ENCODE results near the gene SPATS1. TPM values are rescaled to one million over a fixed set of nuclear protein-coding genes. Genes with fewer than 3 reads are reported as not detected.
A peak's percentile ranks its signal among the peaks of the same experiment; 100 is the strongest.

Gene SPATS1
- total RNA-seq, 3 donors from 2014 or later (not counting 1 experiment from before 2014, with no cell fraction given), result not detected

DNA sequence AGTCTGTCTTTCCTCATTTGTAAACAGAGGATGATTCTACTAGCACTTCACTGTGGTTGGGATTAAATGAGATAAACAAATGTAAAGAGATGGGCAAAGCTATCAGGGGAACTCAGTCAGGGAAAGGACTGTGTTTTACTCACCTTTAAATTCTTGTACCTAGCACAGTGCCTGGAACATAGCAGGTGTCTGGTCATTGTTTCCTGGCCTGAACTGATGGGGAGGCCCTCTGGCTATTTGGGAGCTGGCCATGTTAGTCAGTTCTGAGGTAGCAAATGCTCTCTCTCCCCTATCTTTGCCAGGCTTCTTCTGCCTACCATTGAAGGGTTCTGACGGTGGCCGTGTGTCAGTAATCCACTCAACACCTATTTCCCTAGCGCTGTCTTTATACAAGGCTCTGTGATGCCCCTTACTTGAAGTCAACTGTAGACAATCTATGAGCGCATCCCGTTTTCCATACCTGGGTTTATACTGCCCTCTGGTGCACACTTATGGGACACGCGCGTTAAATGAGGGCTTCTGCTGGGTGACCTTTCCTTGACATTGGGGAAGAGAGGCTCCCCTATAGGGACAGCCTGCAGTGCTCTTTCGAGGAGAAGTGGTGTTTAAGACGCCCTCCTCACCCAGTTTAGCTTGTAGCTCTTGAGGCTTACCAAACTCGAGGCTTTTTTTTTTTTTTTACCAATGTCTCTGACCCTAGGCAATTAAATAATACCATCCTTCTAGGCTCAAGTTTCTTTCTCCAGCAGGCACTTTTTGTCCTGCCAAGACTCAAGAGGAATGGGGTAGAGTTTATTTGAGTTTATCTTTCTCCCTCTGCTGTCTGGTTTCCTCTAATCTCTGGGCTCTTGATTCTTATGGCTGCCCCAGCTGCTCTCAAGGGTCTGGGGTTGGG is 4.0 kb upstream of the SPATS1 start:
- ATAC-seq, result peak; percentile 77 to 91 (median 91)
- no peaks in the 10 kb centered on the region for H3K36me3 Mint-ChIP-seq

DNA sequence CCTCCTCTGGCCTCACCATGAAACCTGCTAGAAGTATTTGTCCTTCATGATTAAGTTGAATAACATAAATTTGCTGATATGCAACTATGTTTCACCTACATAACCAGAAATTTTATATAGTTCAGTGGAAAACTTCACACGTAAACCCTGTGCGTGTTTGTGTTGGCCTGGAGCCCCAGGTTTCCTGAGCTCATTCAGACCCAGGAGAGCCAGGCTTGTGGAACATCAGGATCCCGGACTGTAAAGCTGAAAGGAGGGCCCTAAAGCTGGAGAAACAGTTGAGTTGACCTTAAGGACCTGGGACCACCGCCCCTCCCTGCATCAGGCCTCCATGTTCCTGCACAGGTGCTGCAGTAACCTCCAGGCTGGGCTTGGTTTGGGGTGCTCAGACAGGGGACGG is 3.1 kb upstream of the SPATS1 start:
- no peaks in the 10 kb centered on the region for H3K9me3 ChIP-seq (ENCODE audit: control insufficient read depth, insufficient read depth, low read length)
- TF ChIP-seq, protein P1, sequence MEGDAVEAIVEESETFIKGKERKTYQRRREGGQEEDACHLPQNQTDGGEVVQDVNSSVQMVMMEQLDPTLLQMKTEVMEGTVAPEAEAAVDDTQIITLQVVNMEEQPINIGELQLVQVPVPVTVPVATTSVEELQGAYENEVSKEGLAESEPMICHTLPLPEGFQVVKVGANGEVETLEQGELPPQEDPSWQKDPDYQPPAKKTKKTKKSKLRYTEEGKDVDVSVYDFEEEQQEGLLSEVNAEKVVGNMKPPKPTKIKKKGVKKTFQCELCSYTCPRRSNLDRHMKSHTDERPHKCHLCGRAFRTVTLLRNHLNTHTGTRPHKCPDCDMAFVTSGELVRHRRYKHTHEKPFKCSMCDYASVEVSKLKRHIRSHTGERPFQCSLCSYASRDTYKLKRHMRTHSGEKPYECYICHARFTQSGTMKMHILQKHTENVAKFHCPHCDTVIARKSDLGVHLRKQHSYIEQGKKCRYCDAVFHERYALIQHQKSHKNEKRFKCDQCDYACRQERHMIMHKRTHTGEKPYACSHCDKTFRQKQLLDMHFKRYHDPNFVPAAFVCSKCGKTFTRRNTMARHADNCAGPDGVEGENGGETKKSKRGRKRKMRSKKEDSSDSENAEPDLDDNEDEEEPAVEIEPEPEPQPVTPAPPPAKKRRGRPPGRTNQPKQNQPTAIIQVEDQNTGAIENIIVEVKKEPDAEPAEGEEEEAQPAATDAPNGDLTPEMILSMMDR (IDR thresholded peaks at IDR 0.05), result no peak
- WGBS (ENCODE audit: insufficient coverage), result 85% methylated on average over 5 of the region's 5 CpGs
- DNase-seq, result no peak
- H3K4me3 ChIP-seq (ENCODE audit: low read length), result no peak overlapping the region
- Mint-ChIP-seq H3K9me3 (no peaks in the 10 kb centered on the region), H3K27ac (no peak overlapping the region), H3K4me1 (no peaks in the 10 kb centered on the region), H3K27me3 (ENCODE audit: low read depth in 2 of 2) (peaks cover 27 to 29% of the 10 kb centered on the region in 2 donors), H3K4me3 (no peak overlapping the region), H3K36me3 (no peaks in the 10 kb centered on the region)
- H3K27me3 ChIP-seq (ENCODE audit: control insufficient read depth, insufficient read depth, low read length), result peaks cover 5% of the 10 kb centered on the region
- no peaks in the 10 kb centered on the region for H3K4me1 ChIP-seq (ENCODE audit: control insufficient read depth, insufficient read depth, low read length)
- H3K36me3 ChIP-seq (ENCODE audit: control insufficient read depth, insufficient read depth, low read length), result no peaks in the 10 kb centered on the region
- no peak for ATAC-seq
- intact Hi-C loops (cut with micrococcal nuclease), result loop anchor here (2.0 kb wide), 1 partner anchor 70 kb away; no protein-coding TSS in a partner anchor
- no peak overlapping the region for H3K27ac ChIP-seq (ENCODE audit: low read length)

More for the DNA sequence above, 4.0 kb upstream of the SPATS1 start:
- Mint-ChIP-seq H3K27me3 (ENCODE audit: low read depth in 2 of 2) (peaks cover 21 to 25% of the 10 kb centered on the region in 2 donors), H3K9me3 (no peaks in the 10 kb centered on the region), H3K4me1 (no peaks in the 10 kb centered on the region), H3K4me3 (no peak overlapping the region), H3K27ac (no peak overlapping the region)
- no peak overlapping the region for H3K4me3 ChIP-seq (ENCODE audit: low read length)
- no peaks in the 10 kb centered on the region for H3K36me3 ChIP-seq (ENCODE audit: control insufficient read depth, insufficient read depth, low read length)
- TF ChIP-seq, protein P1 (IDR thresholded peaks at IDR 0.05), result peak; percentile 61
- no peaks in the 10 kb centered on the region for H3K9me3 ChIP-seq (ENCODE audit: control insufficient read depth, insufficient read depth, low read length)
- WGBS (ENCODE audit: insufficient coverage), result 4% methylated on average over 11 of the region's 11 CpGs
- H3K4me1 ChIP-seq (ENCODE audit: control insufficient read depth, insufficient read depth, low read length), result no peaks in the 10 kb centered on the region
- peak; percentile 37 to 84 for DNase-seq
- intact Hi-C loops (cut with micrococcal nuclease), result loop anchor here (1.0 to 2.0 kb wide), 3 partner anchors 70 to 242 kb away; no protein-coding TSS in a partner anchor
- peaks cover 5% of the 10 kb centered on the region for H3K27me3 ChIP-seq (ENCODE audit: control insufficient read depth, insufficient read depth, low read length)
- no peak overlapping the region for H3K27ac ChIP-seq (ENCODE audit: low read length)

DNA sequence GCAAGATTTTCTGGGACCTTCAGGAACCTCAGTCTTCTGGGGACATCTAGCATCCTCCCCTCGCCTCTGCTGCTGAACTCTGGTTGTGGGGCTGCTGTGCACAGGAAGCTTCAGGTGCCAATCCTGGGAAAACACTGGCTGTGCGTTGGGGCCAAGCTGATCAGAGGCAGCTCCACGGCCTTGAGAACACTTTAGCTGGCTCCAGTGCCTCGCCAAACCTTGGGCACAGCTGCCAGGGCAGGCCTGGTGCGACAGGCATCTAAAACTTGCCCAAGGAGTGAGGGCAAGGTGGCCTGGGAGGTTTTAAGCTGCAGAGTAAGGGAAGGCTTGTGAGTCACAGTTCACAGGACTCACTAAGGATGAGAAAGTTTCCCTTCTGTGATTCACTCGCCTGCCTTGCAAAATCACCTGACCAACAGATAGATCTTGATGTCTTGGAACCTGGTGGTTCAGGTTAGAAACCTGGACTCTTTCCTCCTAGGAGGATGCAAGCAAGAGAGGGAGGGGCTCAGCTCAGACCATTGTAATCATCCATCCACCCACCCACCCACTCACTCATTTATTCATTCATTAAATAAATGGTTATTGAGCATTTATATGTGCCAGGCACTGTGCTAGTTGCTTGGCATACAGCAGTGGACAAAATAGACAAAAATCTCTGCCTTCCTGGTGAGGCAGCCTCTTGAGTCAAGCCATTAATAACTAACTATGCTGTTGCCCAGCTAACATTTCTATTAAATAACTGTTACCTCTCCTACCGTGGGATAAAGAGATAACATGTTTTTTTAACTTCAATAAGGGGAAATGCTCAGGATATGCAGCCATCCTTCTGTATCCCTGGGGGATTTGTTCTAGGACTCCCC is 2.5 kb upstream of the SPATS1 start:
- DNase-seq (no peak), ATAC-seq (no peak)
- no peaks in the 10 kb centered on the region for H3K4me1 ChIP-seq (ENCODE audit: control insufficient read depth, insufficient read depth, low read length)
- peaks cover 33 to 34% of the 10 kb centered on the region in 2 donors for H3K27me3 Mint-ChIP-seq (ENCODE audit: low read depth in 2 of 2)
- no peaks in the 10 kb centered on the region for H3K36me3 Mint-ChIP-seq
- H3K9me3 ChIP-seq (ENCODE audit: control insufficient read depth, insufficient read depth, low read length), result no peaks in the 10 kb centered on the region
- peaks cover 5% of the 10 kb centered on the region for H3K27me3 ChIP-seq (ENCODE audit: control insufficient read depth, insufficient read depth, low read length)
- H3K4me1 Mint-ChIP-seq, result no peaks in the 10 kb centered on the region
- intact Hi-C loops (cut with micrococcal nuclease), result loop anchor here (2.0 kb wide), 1 partner anchor 71 kb away; no protein-coding TSS in a partner anchor
- WGBS (ENCODE audit: insufficient coverage), result 79% methylated on average over 7 of the region's 7 CpGs
- H3K36me3 ChIP-seq (ENCODE audit: control insufficient read depth, insufficient read depth, low read length), result no peaks in the 10 kb centered on the region
- no peak overlapping the region for H3K4me3 ChIP-seq (ENCODE audit: low read length)
- no peaks in the 10 kb centered on the region for H3K9me3 Mint-ChIP-seq
- TF ChIP-seq, protein P1 (IDR thresholded peaks at IDR 0.05), result no peak
- H3K27ac ChIP-seq (ENCODE audit: low read length), result no peak overlapping the region
- H3K4me3 Mint-ChIP-seq, result no peak overlapping the region
- no peak overlapping the region for H3K27ac Mint-ChIP-seq
